Measurements from ENCODE around the gene DKC1. TPM values are rescaled to one million over a fixed set of nuclear protein-coding genes. Genes with fewer than 3 reads are reported as not detected.

Gene DKC1
- total RNA-seq, 1 experiment from 2014 or later, result 160 TPM

DNA sequence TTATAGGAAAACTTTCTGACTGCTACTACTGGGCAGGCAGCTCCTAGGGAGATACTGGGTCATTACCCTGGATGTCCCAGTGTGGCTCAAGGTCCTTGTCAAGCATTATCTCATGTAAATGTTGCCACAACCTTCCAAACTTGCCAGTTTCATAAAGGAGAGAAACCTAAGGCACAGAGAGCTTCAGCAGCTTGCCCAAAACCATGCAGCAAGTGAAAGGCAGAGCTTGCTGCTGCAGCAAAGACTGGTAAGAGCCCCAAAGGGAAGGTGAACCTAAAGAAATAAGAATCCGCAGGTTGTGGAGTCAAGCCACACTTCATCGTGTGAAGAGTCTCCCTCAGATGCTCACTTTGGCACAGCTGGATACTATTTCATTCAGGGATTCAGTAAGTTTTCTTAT lies 40.3 kb downstream of the DKC1 start:
- Mint-ChIP-seq H3K27ac (no peak overlapping the region), H3K4me1 (peaks cover 18 to 33% of the 10 kb centered on the region in 2 experiments), H3K27me3 (ENCODE audit: low read depth) (peaks cover 32% of the 10 kb centered on the region), H3K9me3 (peaks cover 71 to 76% of the 10 kb centered on the region in 2 experiments), H3K4me3 (no peak overlapping the region), H3K36me3 (ENCODE audit: insufficient read depth in 1 of 3, low read depth in 3 of 3) (peaks cover 0 to 11% (median 7%) of the 10 kb centered on the region in 3 experiments; a peak in 6 of 7 replicates)
- Histone ChIP-seq H3K4ac (ENCODE audit: low read depth, low read length) (no peak overlapping the region), H4K8ac (replicated peaks; ENCODE audit: insufficient read length, low read depth, low read length) (no peak overlapping the region), H4K5ac (ENCODE audit: insufficient read length, low read depth, low read length) (no peak overlapping the region), H2AFZ (ENCODE audit: low read length) (no peak overlapping the region), H3K18ac (ENCODE audit: insufficient read length, low read depth, low read length) (no peak overlapping the region), H2BK120ac (ENCODE audit: low read depth, low read length, poor library complexity, severe bottlenecking) (no peak overlapping the region), H3K79me2 (ENCODE audit: insufficient read depth, low read length) (no peaks in the 10 kb centered on the region), H3T11ph (ENCODE audit: low read length) (no peak overlapping the region), H3K27ac (ENCODE audit: insufficient read length, low read depth, low read length) (no peak overlapping the region), H3K14ac (ENCODE audit: insufficient read depth, low read length) (no peak overlapping the region), H3K9me3 (ENCODE audit: control insufficient read depth, low read depth, low read length) (peaks cover 34% of the 10 kb centered on the region), H3K23me2 (ENCODE audit: insufficient read length, low read depth, low read length, poor library complexity, severe bottlenecking) (peaks cover 5% of the 10 kb centered on the region), H2BK20ac (ENCODE audit: low read depth, low read length, poor library complexity, severe bottlenecking) (no peak overlapping the region), H2AK5ac (ENCODE audit: insufficient read length, low read length) (no peak overlapping the region), H3K9ac (ENCODE audit: extremely low read depth, insufficient read length, low read length) (no peak overlapping the region), H2BK15ac (ENCODE audit: low read depth, low read length) (no peak overlapping the region), H3K79me1 (ENCODE audit: insufficient read depth, low read depth, low read length, poor library complexity, severe bottlenecking) (no peaks in the 10 kb centered on the region), H3K23ac (ENCODE audit: insufficient read length, low read depth, low read length) (no peak overlapping the region), H3K4me2 (ENCODE audit: insufficient read depth, insufficient read length, low read length) (no peak overlapping the region), H2BK12ac (ENCODE audit: insufficient read length, low read depth, low read length) (no peak overlapping the region), H2BK5ac (ENCODE audit: insufficient read length, low read length) (no peak overlapping the region), H3K4me1 (ENCODE audit: insufficient read depth, low read length) (peaks cover 3% of the 10 kb centered on the region; the same call in 1 of the 2 replicates), H4K20me1 (ENCODE audit: control insufficient read depth, insufficient read depth, insufficient read length) (no peaks in the 10 kb centered on the region), H3K27me3 (ENCODE audit: insufficient read depth, low read length) (peaks cover 5% of the 10 kb centered on the region; the same call in 1 of the 2 replicates), H3K56ac (ENCODE audit: insufficient read length, low read depth, low read length) (no peak overlapping the region), H4K91ac (ENCODE audit: insufficient read length, low read depth, low read length) (no peak overlapping the region)
- TF ChIP-seq, protein P1, sequence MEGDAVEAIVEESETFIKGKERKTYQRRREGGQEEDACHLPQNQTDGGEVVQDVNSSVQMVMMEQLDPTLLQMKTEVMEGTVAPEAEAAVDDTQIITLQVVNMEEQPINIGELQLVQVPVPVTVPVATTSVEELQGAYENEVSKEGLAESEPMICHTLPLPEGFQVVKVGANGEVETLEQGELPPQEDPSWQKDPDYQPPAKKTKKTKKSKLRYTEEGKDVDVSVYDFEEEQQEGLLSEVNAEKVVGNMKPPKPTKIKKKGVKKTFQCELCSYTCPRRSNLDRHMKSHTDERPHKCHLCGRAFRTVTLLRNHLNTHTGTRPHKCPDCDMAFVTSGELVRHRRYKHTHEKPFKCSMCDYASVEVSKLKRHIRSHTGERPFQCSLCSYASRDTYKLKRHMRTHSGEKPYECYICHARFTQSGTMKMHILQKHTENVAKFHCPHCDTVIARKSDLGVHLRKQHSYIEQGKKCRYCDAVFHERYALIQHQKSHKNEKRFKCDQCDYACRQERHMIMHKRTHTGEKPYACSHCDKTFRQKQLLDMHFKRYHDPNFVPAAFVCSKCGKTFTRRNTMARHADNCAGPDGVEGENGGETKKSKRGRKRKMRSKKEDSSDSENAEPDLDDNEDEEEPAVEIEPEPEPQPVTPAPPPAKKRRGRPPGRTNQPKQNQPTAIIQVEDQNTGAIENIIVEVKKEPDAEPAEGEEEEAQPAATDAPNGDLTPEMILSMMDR (conservative IDR thresholded peaks at IDR 0.05), result no peak
- no CpG with 5 or more reads among the region's 2 CpGs for WGBS (ENCODE audit: extremely low coverage, insufficient read length, low lambda C conversion rate)
- DNase-seq, result no peak

Measured in H9 (cell line).